Uterine smooth muscle cell (primary cell): ENCODE measurements around the gene HOXA10. TPM values are rescaled to one million over a fixed set of nuclear protein-coding genes. Genes with fewer than 3 reads are reported as not detected.

Experiments used
- total RNA-seq: library from RNA; depleted of rRNA; stranded (reverse); fragments of >200 nt; gene quantifications from 2 replicates; pipeline ENCODE4 v1.2.3, GENCODE V29; 2014

Gene HOXA10
- total RNA-seq, result 12.6 and 14.5 TPM in 2 replicates

GRCh38 chr7:27173956-27174873 lies at the start of gene HOXA10:
Gene HOXA10 (minus strand): TSS chr7:27174320. CDS start chr7:27174306, 14 bp downstream.

GRCh38 chr7:27199849-27200760 lies 26.0 kb upstream of the HOXA10 start, which contains the start of gene HOXA13:
Gene HOXA13 (minus strand): TSS chr7:27200091. CDS start chr7:27200077, 14 bp downstream.

GRCh38 chr7:27185013-27185853 lies 11.1 kb upstream of the HOXA10 start, which contains the start of gene HOXA11:
Gene HOXA11 (minus strand): TSS chr7:27185232. CDS start chr7:27185144, 88 bp downstream.

GRCh38 chr7:27165089-27165995 lies 8.8 kb downstream of the HOXA10 start, which contains the start of gene HOXA9:
Gene HOXA9 (minus strand): TSS chr7:27165537. CDS start chr7:27165457, 80 bp downstream.

GRCh38 chr7:27156508-27156898 lies 17.6 kb downstream of the HOXA10 start, which contains the start of gene HOXA7:
Gene HOXA7 (minus strand): TSS chr7:27156675. CDS start chr7:27156545, 130 bp downstream.

GRCh38 chr7:27151931-27152815 lies 21.9 kb downstream of the HOXA10 start, which contains the start of gene HOXA3:
Gene HOXA3 (minus strand): TSS chr7:27152583. CDS start chr7:27110640, 41,943 bp downstream.

GRCh38 chr7:27147199-27148030 lies 26.7 kb downstream of the HOXA10 start, which contains the start of gene HOXA6:
Gene HOXA6 (minus strand): TSS chr7:27147774. CDS start chr7:27147749, 25 bp downstream.

GRCh38 chr7:27143023-27143949 lies 30.8 kb downstream of the HOXA10 start, which contains the start of gene HOXA5:
Gene HOXA5 (minus strand): TSS chr7:27143681. CDS start chr7:27143607, 74 bp downstream.

GRCh38 chr7:27130540-27131389 lies 43.4 kb downstream of the HOXA10 start, which contains the start of gene HOXA4:
Gene HOXA4 (minus strand): TSS chr7:27130757. CDS start chr7:27130733, 24 bp downstream.

Other genes starting within 250 kb of the HOXA10 start
- gene HOXA1, start 78.3 kb downstream of the HOXA10 start, total RNA-seq, result under 0.01 and 0.11 TPM in 2 replicates
- under 0.01 TPM in 1 of 2 replicates, not detected in the other for gene HOXA2, start 71.6 kb downstream of the HOXA10 start, total RNA-seq
- gene HOXA4, start 43.6 kb downstream of the HOXA10 start, total RNA-seq, result 0.22 and 0.37 TPM in 2 replicates
- 0.66 and 0.75 TPM in 2 replicates for gene HOXA5, start 30.6 kb downstream of the HOXA10 start, total RNA-seq
- gene HOXA6, start 26.5 kb downstream of the HOXA10 start, total RNA-seq, result 0.37 and 1.7 TPM in 2 replicates
- under 0.01 and 1.2 TPM in 2 replicates for gene HOXA3, start 21.7 kb downstream of the HOXA10 start, total RNA-seq
- 0.77 and 1.9 TPM in 2 replicates for gene HOXA7, start 17.6 kb downstream of the HOXA10 start, total RNA-seq
- gene HOXA9, start 8.8 kb downstream of the HOXA10 start, total RNA-seq, result 8.6 and 13.6 TPM in 2 replicates
- 12.4 and 17.5 TPM in 2 replicates for gene HOXA11, start 10.9 kb upstream of the HOXA10 start, total RNA-seq
- gene HOXA13, start 25.8 kb upstream of the HOXA10 start, total RNA-seq, result 14.9 and 17.6 TPM in 2 replicates
- gene EVX1, start 68.5 kb upstream of the HOXA10 start, total RNA-seq, result under 0.01 TPM in 1 of 2 replicates, not detected in the other